SU-DHL-6 (cell line): Measurements from ENCODE around the gene SPIB.

ENCODE experiments used
- H2AFZ ChIP-seq: fragments of 200-600 bp; sonication (generic); 2 replicates; pipeline ENCODE4 v1.6.1; 2014; ENCODE audit warnings: low read depth, mild to moderate bottlenecking, moderate library complexity, mixed read lengths, antibody characterized with exemption, low read length; ENCODE audit not compliant: severe bottlenecking
- H3F3A ChIP-seq: fragments of 200-600 bp; shearing (Covaris generic); 2 replicates; pipeline ENCODE4 v1.6.0; 2016; ENCODE audit warnings: antibody characterized with exemption, mild to moderate bottlenecking; ENCODE audit not compliant: insufficient read depth
- H3K27ac ChIP-seq: fragments of 200-600 bp; sonication (generic); 2 replicates; pipeline ENCODE4 v1.5.1; 2016; ENCODE audit warnings: low read depth, mild to moderate bottlenecking, low read length, moderate library complexity, mixed read lengths
- H3K27me3 ChIP-seq: fragments of 200-600 bp; sonication (generic), shearing (Covaris generic); 2 replicates; pipeline ENCODE4 v1.6.0; 2014; ENCODE audit warnings: mild to moderate bottlenecking, low read length
- H3K36me3 ChIP-seq: fragments of 200-600 bp; sonication (generic); 2 replicates; pipeline ENCODE4 v1.6.1; 2014; ENCODE audit warnings: mild to moderate bottlenecking, low read length, mixed read lengths
- H3K4me2 ChIP-seq: fragments of 300-600, 200-600 bp; shearing (Covaris generic), sonication (generic); 2 replicates; pipeline ENCODE4 v1.6.0; 2014; ENCODE audit warnings: low read length, low read depth, mild to moderate bottlenecking; ENCODE audit not compliant: poor library complexity, severe bottlenecking
- H3K4me3 ChIP-seq: fragments of 200-600 bp; sonication (generic); 2 replicates; pipeline ENCODE4 v1.5.1; 2014; ENCODE audit warnings: antibody characterized with exemption, low read length, mild to moderate bottlenecking, mixed read lengths; ENCODE audit not compliant: insufficient read depth, poor library complexity, severe bottlenecking
- H3K79me2 ChIP-seq: fragments of 200-600 bp; sonication (generic); 2 replicates; pipeline ENCODE4 v1.6.1; 2014; ENCODE audit warnings: mild to moderate bottlenecking, low read length, moderate library complexity; ENCODE audit not compliant: insufficient read depth
- H3K9ac ChIP-seq: fragments of 200-600 bp; sonication (generic); 2 replicates; pipeline ENCODE4 v1.7.0; 2014; ENCODE audit warnings: mild to moderate bottlenecking, low read length
- H3K9me2 ChIP-seq: fragments of 200-600 bp; sonication (generic); replicated peaks from 2 replicates; pipeline ENCODE4 v1.6.1; 2014; ENCODE audit warnings: low read length; ENCODE audit not compliant: insufficient read depth
- H3K9me3 ChIP-seq: fragments of 200-600 bp; sonication (generic); 2 replicates; pipeline ENCODE4 v1.6.1; 2014; ENCODE audit warnings: low read length, mixed read lengths; ENCODE audit not compliant: insufficient read depth
- H4K20me1 ChIP-seq: fragments of 200-600 bp; sonication (generic); 2 replicates; pipeline ENCODE4 v1.6.1; 2014; ENCODE audit warnings: low read depth, mild to moderate bottlenecking, antibody characterized with exemption, low read length, moderate library complexity, mixed read lengths
- EZH2phosphoT487 ChIP-seq: fragments of 200-600 bp; sonication (generic), shearing (Covaris generic); conservative IDR thresholded peaks from 2 replicates; pipeline ENCODE4 v1.6.1; 2018; ENCODE audit warnings: mild to moderate bottlenecking, antibody characterized with exemption, low read length, moderate library complexity, mixed read lengths
- TF ChIP-seq, protein P1 (sequence below): fragments of 200-600 bp; sonication (generic); IDR thresholded peaks from one replicate; pipeline ENCODE4 v1.5.1; 2017; ENCODE audit warnings: antibody characterized with exemption, mild to moderate bottlenecking, low read length, moderate library complexity; ENCODE audit not compliant: insufficient read depth, poor library complexity, severe bottlenecking

The SPIB gene

GRCh38 chr19:50398675-50399367 lies 19.9 kb upstream of the SPIB start:
- Histone ChIP-seq H3K9me2 (no peaks in the 10 kb centered on the region), H3K9ac (no peak overlapping the region), H3K4me3 (no peak overlapping the region), H3K27me3 (no peaks in the 10 kb centered on the region), H3K79me2 (peaks cover 32% of the 10 kb centered on the region), H3F3A (no peaks in the 10 kb centered on the region), H3K27ac (no peak overlapping the region), H3K36me3 (no peaks in the 10 kb centered on the region), H3K4me2 (no peak overlapping the region), H4K20me1 (no peaks in the 10 kb centered on the region), H2AFZ (no peak overlapping the region), H3K9me3 (no peaks in the 10 kb centered on the region)
- TF ChIP-seq EZH2phosphoT487, result no peak

DNA sequence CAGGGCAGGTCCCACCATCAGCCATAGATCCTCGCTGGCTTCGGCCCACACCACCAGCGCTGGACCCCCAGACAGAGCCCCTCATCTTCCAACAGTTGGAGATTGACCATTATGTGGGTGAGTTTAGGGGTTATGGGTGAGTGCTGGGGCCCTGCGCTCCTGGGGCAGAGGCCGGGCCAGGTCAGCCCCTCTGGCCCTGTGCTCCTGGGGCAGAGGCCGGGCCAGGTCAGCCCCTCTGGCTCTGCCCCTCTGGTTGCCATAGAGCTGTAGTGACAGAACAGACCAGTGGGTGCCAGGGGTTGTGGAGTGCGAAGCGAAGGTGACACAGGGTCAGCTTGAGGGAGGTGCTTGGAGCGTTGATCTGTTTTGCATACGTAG lies 19.4 kb upstream of the SPIB start:
- no peaks in the 10 kb centered on the region for H3K27me3 ChIP-seq
- H3K9ac ChIP-seq, result no peak overlapping the region
- peaks cover 27% of the 10 kb centered on the region for H3K79me2 ChIP-seq
- TF ChIP-seq, protein P1, sequence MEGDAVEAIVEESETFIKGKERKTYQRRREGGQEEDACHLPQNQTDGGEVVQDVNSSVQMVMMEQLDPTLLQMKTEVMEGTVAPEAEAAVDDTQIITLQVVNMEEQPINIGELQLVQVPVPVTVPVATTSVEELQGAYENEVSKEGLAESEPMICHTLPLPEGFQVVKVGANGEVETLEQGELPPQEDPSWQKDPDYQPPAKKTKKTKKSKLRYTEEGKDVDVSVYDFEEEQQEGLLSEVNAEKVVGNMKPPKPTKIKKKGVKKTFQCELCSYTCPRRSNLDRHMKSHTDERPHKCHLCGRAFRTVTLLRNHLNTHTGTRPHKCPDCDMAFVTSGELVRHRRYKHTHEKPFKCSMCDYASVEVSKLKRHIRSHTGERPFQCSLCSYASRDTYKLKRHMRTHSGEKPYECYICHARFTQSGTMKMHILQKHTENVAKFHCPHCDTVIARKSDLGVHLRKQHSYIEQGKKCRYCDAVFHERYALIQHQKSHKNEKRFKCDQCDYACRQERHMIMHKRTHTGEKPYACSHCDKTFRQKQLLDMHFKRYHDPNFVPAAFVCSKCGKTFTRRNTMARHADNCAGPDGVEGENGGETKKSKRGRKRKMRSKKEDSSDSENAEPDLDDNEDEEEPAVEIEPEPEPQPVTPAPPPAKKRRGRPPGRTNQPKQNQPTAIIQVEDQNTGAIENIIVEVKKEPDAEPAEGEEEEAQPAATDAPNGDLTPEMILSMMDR, result no peak
- TF ChIP-seq EZH2phosphoT487, result no peak
- no peaks in the 10 kb centered on the region for H3K9me3 ChIP-seq
- H3K9me2 ChIP-seq, result no peaks in the 10 kb centered on the region
- no peak overlapping the region for H3K4me2 ChIP-seq
- no peak overlapping the region for H3K4me3 ChIP-seq
- no peaks in the 10 kb centered on the region for H4K20me1 ChIP-seq
- no peaks in the 10 kb centered on the region for H3F3A ChIP-seq
- no peak overlapping the region for H3K27ac ChIP-seq
- no peaks in the 10 kb centered on the region for H3K36me3 ChIP-seq
- no peak overlapping the region for H2AFZ ChIP-seq

- Histone ChIP-seq H3K9me2 (no peaks in the 10 kb centered on the region), H3K4me2 (no peak overlapping the region), H3F3A (no peaks in the 10 kb centered on the region), H3K4me3 (no peak overlapping the region), H3K79me2 (peaks cover 14% of the 10 kb centered on the region), H3K9ac (no peak overlapping the region), H3K27me3 (no peaks in the 10 kb centered on the region), H4K20me1 (no peaks in the 10 kb centered on the region), H3K9me3 (no peaks in the 10 kb centered on the region), H3K36me3 (no peaks in the 10 kb centered on the region), H2AFZ (no peak overlapping the region), H3K27ac (no peak overlapping the region)
- TF ChIP-seq, protein P1, result no peak
- no peak for TF ChIP-seq EZH2phosphoT487
These were observed 16.9 kb upstream of the SPIB start for GRCh38 chr19:50401605-50402450.
